ENCODE data around the gene PTPRN2. TPM values are rescaled to one million over a fixed set of nuclear protein-coding genes. Genes with fewer than 3 reads are reported as not detected.

The PTPRN2 gene
- total and polyA plus RNA-seq, 2 donors (not counting 1 experiment from before 2014, with no cell fraction given) = 0.54 to 1.2 TPM

DNA sequence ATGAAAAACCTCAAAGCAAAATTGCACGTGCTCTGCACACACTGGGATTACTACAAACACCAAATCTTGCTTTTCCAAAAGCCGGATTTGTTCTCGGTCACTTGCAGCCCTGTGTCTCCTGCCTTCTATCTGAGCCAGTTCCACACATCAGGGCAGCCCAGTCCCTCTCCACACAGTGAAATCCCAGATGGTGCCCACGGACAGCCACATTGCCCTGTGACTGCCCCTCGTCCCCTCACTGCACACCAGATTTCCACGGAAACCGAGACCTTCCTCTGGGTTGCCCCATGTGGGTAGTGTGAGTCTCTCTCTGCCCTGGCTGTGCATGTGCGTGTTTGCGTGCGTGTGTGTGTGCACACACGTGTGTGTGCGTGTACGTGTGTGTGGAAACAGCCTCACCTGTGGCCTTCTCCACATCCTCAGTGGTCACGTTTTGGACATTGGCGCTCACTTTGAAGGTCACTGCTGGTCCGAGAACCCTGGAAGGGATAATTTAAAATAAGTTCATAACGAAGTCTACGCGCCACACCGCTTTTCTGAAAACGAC is 506.7 kb downstream of the PTPRN2 start:
- H3K36me3 ChIP-seq (ENCODE audit: control insufficient read depth, insufficient read depth, low read length) = no peaks in the 10 kb centered on the region

DNA sequence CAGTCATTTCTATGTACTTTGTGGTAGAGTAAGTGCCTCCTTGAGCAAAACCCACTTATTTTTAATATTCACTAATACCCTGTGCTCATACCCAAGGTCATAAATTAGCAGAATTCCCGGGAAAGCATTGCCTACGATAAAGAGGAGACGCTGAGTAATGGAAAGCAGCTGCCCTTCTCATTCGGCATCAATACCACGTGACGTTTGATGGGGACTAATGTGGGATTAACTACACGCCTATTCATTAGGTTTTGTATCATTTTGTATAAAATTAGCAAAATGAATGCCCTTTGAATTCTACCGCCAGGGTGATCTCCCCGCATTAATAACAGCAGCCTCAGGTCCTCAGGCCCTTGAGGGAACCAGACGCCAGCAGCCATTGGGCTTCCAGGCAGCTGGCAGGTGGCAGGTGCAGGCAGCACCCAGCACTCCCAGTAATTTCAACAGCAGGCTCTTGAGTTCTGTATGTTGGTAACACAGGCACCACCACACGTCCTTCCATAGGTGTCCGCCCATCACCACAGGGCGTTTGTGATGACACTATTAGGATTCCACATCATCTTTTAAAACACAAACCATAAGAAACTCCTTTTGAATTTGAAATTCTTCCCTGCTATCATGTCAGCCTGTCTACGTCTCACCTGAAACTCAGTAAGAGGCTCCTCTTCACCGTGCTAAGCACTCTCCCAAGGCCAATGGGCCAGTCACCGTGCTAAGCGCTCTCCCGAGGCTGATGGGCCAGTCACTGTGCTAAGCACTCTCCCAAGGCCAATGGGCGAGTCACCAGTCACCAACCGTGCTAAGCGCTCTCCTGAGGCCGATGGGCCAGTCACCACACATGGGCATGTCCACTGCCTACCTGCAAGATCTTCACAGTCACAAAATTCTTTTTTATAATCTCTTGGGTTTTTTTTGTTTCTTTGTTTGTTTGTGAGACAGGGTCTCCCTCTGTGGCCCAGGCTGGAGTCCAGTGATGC is 509.4 kb downstream of the PTPRN2 start:
- Histone ChIP-seq H3K9me3 (ENCODE audit: control insufficient read depth, insufficient read depth, low read depth, low read length) (no peaks in the 10 kb centered on the region), H3K4me1 (ENCODE audit: control insufficient read depth, extremely low read depth, insufficient read depth, low read length) (no peaks in the 10 kb centered on the region), H3K27me3 (ENCODE audit: control insufficient read depth, insufficient read depth, low read length) (no peaks in the 10 kb centered on the region), H2AFZ (ENCODE audit: low read length) (no peak overlapping the region), H3K36me3 (ENCODE audit: control insufficient read depth, insufficient read depth, low read length) (no peaks in the 10 kb centered on the region), H4K20me1 (ENCODE audit: control insufficient read depth, extremely low read depth, insufficient read depth, low read length) (no peaks in the 10 kb centered on the region), H3K4me2 (ENCODE audit: extremely low read depth, insufficient read depth, low read length) (no peak overlapping the region), H3K79me2 (ENCODE audit: control insufficient read depth, insufficient read depth, low read length) (no peaks in the 10 kb centered on the region), H3K27ac (ENCODE audit: insufficient read depth, low read length) (no peak overlapping the region), H3K4me3 (replicated peaks in 1 of 4; ENCODE audit: control extremely low read depth in 1 of 4, insufficient read depth in 1 of 4, low read depth in 3 of 4, low read length in 4 of 4) (no peak overlapping the region), H3K9ac (ENCODE audit: insufficient read depth, low read length) (no peak overlapping the region)
- TF ChIP-seq, protein P1, sequence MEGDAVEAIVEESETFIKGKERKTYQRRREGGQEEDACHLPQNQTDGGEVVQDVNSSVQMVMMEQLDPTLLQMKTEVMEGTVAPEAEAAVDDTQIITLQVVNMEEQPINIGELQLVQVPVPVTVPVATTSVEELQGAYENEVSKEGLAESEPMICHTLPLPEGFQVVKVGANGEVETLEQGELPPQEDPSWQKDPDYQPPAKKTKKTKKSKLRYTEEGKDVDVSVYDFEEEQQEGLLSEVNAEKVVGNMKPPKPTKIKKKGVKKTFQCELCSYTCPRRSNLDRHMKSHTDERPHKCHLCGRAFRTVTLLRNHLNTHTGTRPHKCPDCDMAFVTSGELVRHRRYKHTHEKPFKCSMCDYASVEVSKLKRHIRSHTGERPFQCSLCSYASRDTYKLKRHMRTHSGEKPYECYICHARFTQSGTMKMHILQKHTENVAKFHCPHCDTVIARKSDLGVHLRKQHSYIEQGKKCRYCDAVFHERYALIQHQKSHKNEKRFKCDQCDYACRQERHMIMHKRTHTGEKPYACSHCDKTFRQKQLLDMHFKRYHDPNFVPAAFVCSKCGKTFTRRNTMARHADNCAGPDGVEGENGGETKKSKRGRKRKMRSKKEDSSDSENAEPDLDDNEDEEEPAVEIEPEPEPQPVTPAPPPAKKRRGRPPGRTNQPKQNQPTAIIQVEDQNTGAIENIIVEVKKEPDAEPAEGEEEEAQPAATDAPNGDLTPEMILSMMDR (conservative IDR thresholded peaks at IDR 0.05 in 1 of 2, IDR thresholded peaks at IDR 0.05 in 1 of 2; ENCODE audit: low read depth in 1 of 2, low read length in 2 of 2) = no peak
- TF ChIP-seq EZH2 (IDR thresholded peaks at IDR 0.05; ENCODE audit: low read length, missing control alignments) = no peak
- no peak for DNase-seq (ENCODE audit: low read depth in 2 of 2)

More for the DNA sequence above, 506.7 kb downstream of the PTPRN2 start:
- Histone ChIP-seq H3K4me3 (replicated peaks in 1 of 4; ENCODE audit: control extremely low read depth in 1 of 4, insufficient read depth in 1 of 4, low read depth in 3 of 4, low read length in 4 of 4) (no peak overlapping the region), H2AFZ (ENCODE audit: low read length) (no peak overlapping the region), H3K27me3 (ENCODE audit: control insufficient read depth, insufficient read depth, low read length) (no peaks in the 10 kb centered on the region), H3K4me1 (ENCODE audit: control insufficient read depth, extremely low read depth, insufficient read depth, low read length) (no peaks in the 10 kb centered on the region), H3K4me2 (ENCODE audit: extremely low read depth, insufficient read depth, low read length) (no peak overlapping the region), H3K9ac (ENCODE audit: insufficient read depth, low read length) (no peak overlapping the region), H3K27ac (ENCODE audit: insufficient read depth, low read length) (no peak overlapping the region), H3K79me2 (ENCODE audit: control insufficient read depth, insufficient read depth, low read length) (no peaks in the 10 kb centered on the region), H4K20me1 (ENCODE audit: control insufficient read depth, extremely low read depth, insufficient read depth, low read length) (no peaks in the 10 kb centered on the region), H3K9me3 (ENCODE audit: control insufficient read depth, insufficient read depth, low read depth, low read length) (no peaks in the 10 kb centered on the region)
- TF ChIP-seq, protein P1 (conservative IDR thresholded peaks at IDR 0.05 in 1 of 2, IDR thresholded peaks at IDR 0.05 in 1 of 2; ENCODE audit: low read depth in 1 of 2, low read length in 2 of 2) = no peak
- no peak for TF ChIP-seq EZH2 (IDR thresholded peaks at IDR 0.05; ENCODE audit: low read length, missing control alignments)
- DNase-seq (ENCODE audit: low read depth in 2 of 2) = no peak

- H2AFZ ChIP-seq (ENCODE audit: low read length) = no peak overlapping the region
- TF ChIP-seq, protein P1 (conservative IDR thresholded peaks at IDR 0.05 in 1 of 2, IDR thresholded peaks at IDR 0.05 in 1 of 2; ENCODE audit: low read depth in 1 of 2, low read length in 2 of 2) = no peak
- no peak for TF ChIP-seq EZH2 (IDR thresholded peaks at IDR 0.05; ENCODE audit: low read length, missing control alignments)
- no peak overlapping the region for H3K27ac ChIP-seq (ENCODE audit: insufficient read depth, low read length)
- no peaks in the 10 kb centered on the region for H3K79me2 ChIP-seq (ENCODE audit: control insufficient read depth, insufficient read depth, low read length)
- H3K9ac ChIP-seq (ENCODE audit: insufficient read depth, low read length) = no peak overlapping the region
- H3K27me3 ChIP-seq (ENCODE audit: control insufficient read depth, insufficient read depth, low read length) = no peaks in the 10 kb centered on the region
- no peaks in the 10 kb centered on the region for H3K4me1 ChIP-seq (ENCODE audit: control insufficient read depth, extremely low read depth, insufficient read depth, low read length)
- no peak for DNase-seq (ENCODE audit: low read depth in 2 of 2)
- H3K9me3 ChIP-seq (ENCODE audit: control insufficient read depth, insufficient read depth, low read depth, low read length) = no peaks in the 10 kb centered on the region
- H4K20me1 ChIP-seq (ENCODE audit: control insufficient read depth, extremely low read depth, insufficient read depth, low read length) = no peaks in the 10 kb centered on the region
- no peaks in the 10 kb centered on the region for H3K36me3 ChIP-seq (ENCODE audit: control insufficient read depth, insufficient read depth, low read length)
- no peak overlapping the region for H3K4me2 ChIP-seq (ENCODE audit: extremely low read depth, insufficient read depth, low read length)
- H3K4me3 ChIP-seq (replicated peaks in 1 of 4; ENCODE audit: control extremely low read depth in 1 of 4, insufficient read depth in 1 of 4, low read depth in 3 of 4, low read length in 4 of 4) = no peak overlapping the region
Measured at GRCh38 chr7:158077151-158077840, 510.3 kb downstream of the PTPRN2 start.

Measured in fibroblast of lung (primary cell).